IMR-90 (cell line): ENCODE measurements around the gene JMJD6. TPM values are rescaled to one million over a fixed set of nuclear protein-coding genes. Genes with fewer than 3 reads are reported as not detected.

Source experiments
- ATAC-seq: fragments of 200-7000 bp; cut with Tn5 transposase; 2 replicates; pipeline ENCODE4 v1.9.1; 2020; ENCODE audit warnings: low read depth, mild to moderate bottlenecking, moderate library complexity
- BruUV-seq: library from RNA; stranded (reverse); fragments of 400-500 nt; replicated peaks from 2 replicates; lab custom pipeline; 2021; lab: Mats Ljungman, UMichigan
- CTCF ChIA-PET: fragments of 300-600 bp; formaldehyde crosslinking; extraction: SDS; loops from one replicate; lab custom pipeline; 2021; ENCODE audit warnings: antibody characterized with exemption; lab: Yijun Ruan, JAX
- POLR2A ChIA-PET: fragments of 300-600 bp; sonication (Branson Sonifier 250); formaldehyde crosslinking; loops from one replicate; lab custom pipeline; 2022; ENCODE audit warnings: antibody characterized with exemption; ENCODE audit not compliant: unreplicated experiment; lab: Charles Lee
- DNase-seq: peaks from one replicate; pipeline ENCODE4 v3.0.0; 2013
- H2AFZ ChIP-seq: replicated peaks from 2 replicates; pipeline ENCODE3; 2013; ENCODE audit warnings: low read length, mild to moderate bottlenecking; ENCODE audit not compliant: poor library complexity
- H2AK5ac ChIP-seq: 2 replicates; pipeline ENCODE4 v1.6.1; 2013; ENCODE audit warnings: low read depth, low read length, inconsistent platforms
- H2AK9ac ChIP-seq: replicated peaks from 2 replicates; pipeline ENCODE3; 2013; ENCODE audit warnings: mild to moderate bottlenecking, low read depth, low read length, moderate library complexity; ENCODE audit not compliant: poor library complexity
- H2BK120ac ChIP-seq: 2 replicates; pipeline ENCODE4 v1.6.1; 2013; ENCODE audit warnings: low read depth, low read length, inconsistent platforms
- H2BK15ac ChIP-seq: 3 replicates; pipeline ENCODE4 v1.6.1; 2013; ENCODE audit warnings: low read depth, low read length, inconsistent platforms
- H2BK20ac ChIP-seq: 2 replicates; pipeline ENCODE4 v1.6.1; 2013; ENCODE audit warnings: low read depth, mild to moderate bottlenecking, inconsistent platforms, low read length, moderate library complexity
- H2BK5ac ChIP-seq: 2 replicates; pipeline ENCODE4 v1.6.1; 2013; ENCODE audit warnings: mild to moderate bottlenecking, low read depth, low read length, inconsistent platforms; ENCODE audit not compliant: poor library complexity, severe bottlenecking
- H3K14ac ChIP-seq: replicated peaks from 2 replicates; pipeline ENCODE4 v1.6.1; 2013; ENCODE audit warnings: low read depth, low read length, inconsistent platforms
- H3K18ac ChIP-seq: 2 replicates; pipeline ENCODE4 v1.6.1; 2013; ENCODE audit warnings: low read depth, low read length, control low read depth
- H3K23ac ChIP-seq: 2 replicates; pipeline ENCODE4 v1.6.1; 2013; ENCODE audit warnings: low read depth, low read length, inconsistent platforms
- H3K27ac ChIP-seq: 2 replicates; pipeline ENCODE4 v1.5.1; 2013; ENCODE audit warnings: mild to moderate bottlenecking, control low read depth, low read length; ENCODE audit not compliant: insufficient read depth
- H3K27me3 ChIP-seq: 2 replicates; pipeline ENCODE4 v1.6.1; 2013; ENCODE audit warnings: low read length; ENCODE audit not compliant: control insufficient read depth, insufficient read depth
- H3K36me3 ChIP-seq: 2 replicates; pipeline ENCODE4 v1.6.1; 2013; ENCODE audit warnings: low read length, mixed read lengths; ENCODE audit not compliant: control insufficient read depth, insufficient read depth
- H3K4ac ChIP-seq: 2 replicates; pipeline ENCODE4 v1.6.1; 2013; ENCODE audit warnings: low read depth, low read length, inconsistent platforms
- H3K4me1 ChIP-seq: 2 replicates; pipeline ENCODE4 v1.6.1; 2013; ENCODE audit warnings: low read length, mixed read lengths; ENCODE audit not compliant: control insufficient read depth, insufficient read depth
- H3K4me2 ChIP-seq: 2 replicates; pipeline ENCODE4 v1.6.1; 2013; ENCODE audit warnings: low read depth, mild to moderate bottlenecking, control low read depth, low read length, moderate library complexity
- H3K4me3 ChIP-seq: 2 replicates; pipeline ENCODE4 v1.5.1; 2013; ENCODE audit warnings: low read depth, mild to moderate bottlenecking, control low read depth, low read length, moderate library complexity; ENCODE audit not compliant: insufficient read depth
- H3K56ac ChIP-seq: 2 replicates; pipeline ENCODE4 v1.6.1; 2013; ENCODE audit warnings: low read length, inconsistent platforms; ENCODE audit not compliant: insufficient read depth; ENCODE audit errors: extremely low read depth
- H3K79me1 ChIP-seq, 2 experiments: 2 replicates each; pipeline ENCODE4 v1.6.1; 2013; ENCODE audit warnings: low read length in 2 of 2, inconsistent platforms in 1 of 2, low read depth in 1 of 2
- H3K9ac ChIP-seq: 2 replicates; pipeline ENCODE4 v1.6.1; 2013; ENCODE audit warnings: low read depth, low read length, control low read depth
- H3K9me1 ChIP-seq: 2 replicates; pipeline ENCODE4 v1.6.1; 2013; ENCODE audit warnings: low read length, inconsistent platforms; ENCODE audit not compliant: insufficient read depth
- H3K9me3 ChIP-seq: 2 replicates; pipeline ENCODE4 v1.6.1; 2013; ENCODE audit warnings: low read length; ENCODE audit not compliant: control insufficient read depth, insufficient read depth
- H4K20me1 ChIP-seq: 2 replicates; pipeline ENCODE4 v1.6.1; 2013; ENCODE audit warnings: low read length, inconsistent platforms; ENCODE audit not compliant: insufficient read depth
- H4K5ac ChIP-seq: 2 replicates; pipeline ENCODE4 v1.6.1; 2013; ENCODE audit warnings: mild to moderate bottlenecking, low read depth, low read length, control low read depth
- H4K8ac ChIP-seq, 2 experiments: 2 replicates each; pipeline ENCODE4 v1.6.1; 2013; ENCODE audit warnings: low read depth in 2 of 2, low read length in 2 of 2, control low read depth in 1 of 2, inconsistent platforms in 1 of 2
- H4K91ac ChIP-seq: 2 replicates; pipeline ENCODE4 v1.6.1; 2013; ENCODE audit warnings: low read depth, low read length, inconsistent platforms; ENCODE audit not compliant: insufficient read depth
- CEBPB ChIP-seq: IDR thresholded peaks from 2 replicates; pipeline ENCODE4 v1.6.1; 2012; ENCODE audit warnings: low read depth, low read length, improper control_type of control experiment
- MXI1 ChIP-seq: IDR thresholded peaks from 2 replicates; pipeline ENCODE4 v1.6.1; 2012; ENCODE audit warnings: low read depth, mild to moderate bottlenecking, low read length, moderate library complexity, borderline replicate concordance
- WGBS, 2 experiments: methylation state at CpG; one replicate each; pipeline versions ENCODE4 v1.1.5 to v1.1.7; 2013; ENCODE audit warnings: missing lambda C conversion rate in 2 of 2; ENCODE audit not compliant: insufficient read length in 1 of 2; ENCODE audit errors: extremely low coverage in 2 of 2; 5-methylcytosine and 5-hydroxymethylcytosine counted together
- dilution Hi-C: fragments of 300-500 bp; cut with HindIII; formaldehyde crosslinking; loops from one replicate; pipeline ENCODE4 v1.14.3; 2018; ENCODE audit warnings: low sequenced_read_pairs; ENCODE audit not compliant: unreplicated experiment
- in situ Hi-C: fragments of 300-500 bp; cut with MboI; formaldehyde crosslinking; loops from 3 replicates; pipeline ENCODE4 v1.14.3; 2019; ENCODE audit warnings: low sequenced_read_pairs, inconsistent platforms, mixed read lengths
- intact Hi-C: fragments of 100-400 bp; cut with micrococcal nuclease; formaldehyde crosslinking; loops from 2 replicates; pipeline ENCODE4 v1.10.0; 2022
- polyA plus RNA-seq, 3 experiments: library from polyadenylated mRNA; depleted of rRNA; stranded (reverse); fragments of >200 nt; gene quantifications; 2 replicates each; pipeline ENCODE4 v1.2.3, GENCODE V29; 2012; ENCODE audit warnings: low replicate concordance in 1 of 3
- total RNA-seq: library from RNA; depleted of rRNA; stranded (reverse); fragments of >200 nt; gene quantifications from 2 replicates; pipeline ENCODE4 v1.2.3, GENCODE V29; 2012

Gene JMJD6
- total and polyA plus RNA-seq, 2 of the 4 experiments (the other 2 are of a cell fraction), result 24.4 to 33.7 TPM

GRCh38 chr17:76734080-76734840 lies 7.9 kb upstream of the JMJD6 start:
- no peak overlapping the region for H3K4ac ChIP-seq
- no peaks in the 10 kb centered on the region for H3K9me1 ChIP-seq
- no peak overlapping the region for H3K56ac ChIP-seq
- no peak overlapping the region for H2BK120ac ChIP-seq
- H3K23ac ChIP-seq, result 0 out of 2 replicates have a peak overlapping the region, but pooled peaks have one; percentile 19
- peak overlapping the region; percentile 76 for H3K4me2 ChIP-seq
- H3K9ac ChIP-seq, result peak overlapping the region; percentile 83; the same call in 1 of the 2 replicates
- ATAC-seq (no peak), DNase-seq (peak; percentile 49)
- BruUV-seq, result TSS peak; percentile 50
- peaks cover 2% of the 10 kb centered on the region; the same call in 1 of the 2 replicates for H3K4me1 ChIP-seq
- H3K36me3 ChIP-seq, result peaks cover 26% of the 10 kb centered on the region
- H2BK20ac ChIP-seq, result no peak overlapping the region
- no peak overlapping the region for H4K5ac ChIP-seq
- dilution Hi-C loops, result no loop called here
- H2BK5ac ChIP-seq, result peak overlapping the region; percentile 29
- 0 out of 2 replicates have a peak overlapping the region, but pooled peaks have one; percentile 2 for H3K4me3 ChIP-seq
- no peak overlapping the region for H4K91ac ChIP-seq
- H2AK5ac ChIP-seq, result no peak overlapping the region
- ChIA-PET CTCF (no interaction called here), POLR2A (no interaction called here)
- no peaks in the 10 kb centered on the region for H3K9me3 ChIP-seq
- no peak overlapping the region for H3K18ac ChIP-seq
- no peak overlapping the region for H2AFZ ChIP-seq
- 0 out of 4 replicates have a peak overlapping the region, but pooled peaks of 1 of the 2 experiments have one; percentile 24 for H4K8ac ChIP-seq
- no peak overlapping the region for H3K27ac ChIP-seq
- H3K27me3 ChIP-seq, result no peaks in the 10 kb centered on the region
- intact Hi-C loops, result no loop called here
- H3K79me1 ChIP-seq, result peaks cover 21 to 32% of the 10 kb centered on the region in 2 experiments
- TF ChIP-seq CEBPB (0 out of 2 replicates have a peak, but pooled peaks have one; percentile 7), MXI1 (no peak)
- H3K14ac ChIP-seq, result no peak overlapping the region
- H4K20me1 ChIP-seq, result peaks cover 42% of the 10 kb centered on the region
- WGBS, 2 experiments, result 0% methylated on average over 1 of the region's 8 CpGs; no CpG with 5 or more reads in 1 of the 2 experiments
- no peak overlapping the region for H2BK15ac ChIP-seq
- in situ Hi-C loops, result no loop called here
- no peak overlapping the region for H2AK9ac ChIP-seq
